Spleen (tissue), 7 donors: ENCODE data around the gene JCAD.

ENCODE experiments used
- POLR2A ChIP-seq, 3 donors: fragments of 450-650 bp; IDR thresholded peaks; one replicate each; pipeline ENCODE4 v1.5.1; 2017; ENCODE audit warnings: antibody characterized with exemption in 3 of 3, mild to moderate bottlenecking in 1 of 3
- POLR2AphosphoS5 ChIP-seq, 3 donors: sonication (generic); formaldehyde crosslinking; IDR thresholded peaks; one replicate each; pipeline ENCODE4 v1.5.1; 2017; ENCODE audit warnings: antibody characterized with exemption in 3 of 3
- TF ChIP-seq, protein P1 (sequence below), 11 experiments: fragments of 200-600 bp in 7 of 11; fragments of 450-650 bp in 4 of 11; sonication (generic) in 4 of 11; IDR thresholded peaks in 8 of 11; conservative IDR thresholded peaks in 3 of 11; 1 replicate in 7 of 11; 2 replicates in 4 of 11; pipeline versions ENCODE4 v1.4.0 to v1.8.0; 2016 to 2021; ENCODE audit warnings: antibody characterized with exemption in 11 of 11, inconsistent platforms in 4 of 11, mild to moderate bottlenecking in 1 of 11
- donor health status: DM: no; HTN: no; CAD: no; lungs with moderate emphysema.
- donor health status: DM: no; HTN: no; CAD: no.
- donor health status: DM: no; HTN: no; CAD: no.

- TF ChIP-seq, protein P1, sequence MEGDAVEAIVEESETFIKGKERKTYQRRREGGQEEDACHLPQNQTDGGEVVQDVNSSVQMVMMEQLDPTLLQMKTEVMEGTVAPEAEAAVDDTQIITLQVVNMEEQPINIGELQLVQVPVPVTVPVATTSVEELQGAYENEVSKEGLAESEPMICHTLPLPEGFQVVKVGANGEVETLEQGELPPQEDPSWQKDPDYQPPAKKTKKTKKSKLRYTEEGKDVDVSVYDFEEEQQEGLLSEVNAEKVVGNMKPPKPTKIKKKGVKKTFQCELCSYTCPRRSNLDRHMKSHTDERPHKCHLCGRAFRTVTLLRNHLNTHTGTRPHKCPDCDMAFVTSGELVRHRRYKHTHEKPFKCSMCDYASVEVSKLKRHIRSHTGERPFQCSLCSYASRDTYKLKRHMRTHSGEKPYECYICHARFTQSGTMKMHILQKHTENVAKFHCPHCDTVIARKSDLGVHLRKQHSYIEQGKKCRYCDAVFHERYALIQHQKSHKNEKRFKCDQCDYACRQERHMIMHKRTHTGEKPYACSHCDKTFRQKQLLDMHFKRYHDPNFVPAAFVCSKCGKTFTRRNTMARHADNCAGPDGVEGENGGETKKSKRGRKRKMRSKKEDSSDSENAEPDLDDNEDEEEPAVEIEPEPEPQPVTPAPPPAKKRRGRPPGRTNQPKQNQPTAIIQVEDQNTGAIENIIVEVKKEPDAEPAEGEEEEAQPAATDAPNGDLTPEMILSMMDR (IDR thresholded peaks at IDR 0.05 in 8 of 11, conservative IDR thresholded peaks at IDR 0.05 in 3 of 11): no peak
- no peak for TF ChIP-seq POLR2A (IDR thresholded peaks at IDR 0.05)
- TF ChIP-seq POLR2AphosphoS5 (IDR thresholded peaks at IDR 0.05): no peak
These were observed 30.1 kb downstream of the JCAD start for GRCh38 chr10:30029164-30029871.
